Endothelial cell (in vitro differentiated cells): ENCODE measurements around the gene OXER1. TPM values are rescaled to one million over a fixed set of nuclear protein-coding genes. Genes with fewer than 3 reads are reported as not detected.

Source experiments
- DNase-seq: peaks from one replicate; pipeline ENCODE4 v3.0.0; 2021; ENCODE audit warnings: low spot score
- H3K27ac Mint-ChIP-seq: one replicate; pipeline ENCODE4 v1.8.0; 2021; ENCODE audit warnings: mixed read lengths, inconsistent platforms; ENCODE audit not compliant: unreplicated experiment
- H3K27me3 Mint-ChIP-seq: one replicate; pipeline ENCODE4 v1.8.0; 2021; ENCODE audit warnings: mild to moderate bottlenecking, moderate library complexity, mixed read lengths, inconsistent platforms; ENCODE audit not compliant: unreplicated experiment
- H3K36me3 Mint-ChIP-seq: one replicate; pipeline ENCODE4 v1.8.0; 2021; ENCODE audit warnings: mild to moderate bottlenecking, low read depth, mixed read lengths, inconsistent platforms; ENCODE audit not compliant: unreplicated experiment
- H3K4me1 Mint-ChIP-seq: one replicate; pipeline ENCODE4 v1.8.0; 2021; ENCODE audit warnings: mild to moderate bottlenecking, mixed read lengths, inconsistent platforms; ENCODE audit not compliant: unreplicated experiment
- H3K4me3 Mint-ChIP-seq: one replicate; pipeline ENCODE4 v1.8.0; 2021; ENCODE audit warnings: mild to moderate bottlenecking, mixed read lengths, inconsistent platforms; ENCODE audit not compliant: unreplicated experiment
- H3K9me3 Mint-ChIP-seq: one replicate; pipeline ENCODE4 v1.8.0; 2021; ENCODE audit warnings: mixed read lengths, inconsistent platforms; ENCODE audit not compliant: unreplicated experiment
- CTCF ChIP-seq: fragments of 200-600 bp; sonication (generic); IDR thresholded peaks from one replicate; pipeline ENCODE4 v1.5.0; 2021; ENCODE audit warnings: antibody characterized with exemption; ENCODE audit not compliant: unreplicated experiment
- total RNA-seq: library from RNA; stranded (reverse); fragmentation: NEBNext Ultra II Directional; extraction: Animal tissue kit (Norgen Biotek cat#: 25700); gene quantifications from one replicate; pipeline ENCODE4 v1.2.1, GENCODE V29; 2021; ENCODE audit not compliant: unreplicated experiment

OXER1 gene
- total RNA-seq, 1 donor from 2014 or later = 1.5 TPM

GRCh38 chr2:42762155-42762554, 1.8 kb downstream of the OXER1 start:
- Mint-ChIP-seq H3K4me1 (no peaks in the 10 kb centered on the region), H3K36me3 (peaks cover 16% of the 10 kb centered on the region), H3K27me3 (peaks cover 14% of the 10 kb centered on the region), H3K9me3 (no peaks in the 10 kb centered on the region), H3K4me3 (no peak overlapping the region), H3K27ac (no peak overlapping the region)
- DNase-seq = no peak
- TF ChIP-seq CTCF = no peak

- no peak overlapping the region for H3K27ac Mint-ChIP-seq
- no peaks in the 10 kb centered on the region for H3K4me1 Mint-ChIP-seq
- peaks cover 17% of the 10 kb centered on the region for H3K27me3 Mint-ChIP-seq
- H3K36me3 Mint-ChIP-seq = peaks cover 16% of the 10 kb centered on the region
- H3K9me3 Mint-ChIP-seq = no peaks in the 10 kb centered on the region
- DNase-seq = no peak
- H3K4me3 Mint-ChIP-seq = peak overlapping the region; percentile 47
- no peak for TF ChIP-seq CTCF
Measured at GRCh38 chr2:42761554-42761953, 2.4 kb downstream of the OXER1 start.

- H3K27ac Mint-ChIP-seq = no peak overlapping the region
- DNase-seq = no peak
- H3K27me3 Mint-ChIP-seq = peaks cover 15% of the 10 kb centered on the region
- no peaks in the 10 kb centered on the region for H3K9me3 Mint-ChIP-seq
- no peak overlapping the region for H3K4me3 Mint-ChIP-seq
- no peak for TF ChIP-seq CTCF
- no peaks in the 10 kb centered on the region for H3K4me1 Mint-ChIP-seq
- H3K36me3 Mint-ChIP-seq = peaks cover 23% of the 10 kb centered on the region
Measured at GRCh38 chr2:42758751-42759150, 5.2 kb downstream of the OXER1 start.

GRCh38 chr2:42757981-42758740, 5.8 kb downstream of the OXER1 start:
- peaks cover 13% of the 10 kb centered on the region for H3K27me3 Mint-ChIP-seq
- no peak for TF ChIP-seq CTCF
- no peak overlapping the region for H3K27ac Mint-ChIP-seq
- H3K4me3 Mint-ChIP-seq = no peak overlapping the region
- peaks cover 28% of the 10 kb centered on the region for H3K36me3 Mint-ChIP-seq
- no peak for DNase-seq
- no peaks in the 10 kb centered on the region for H3K4me1 Mint-ChIP-seq
- no peaks in the 10 kb centered on the region for H3K9me3 Mint-ChIP-seq

GRCh38 chr2:42756966-42757513, 6.9 kb downstream of the OXER1 start:
- no peak for DNase-seq
- Mint-ChIP-seq H3K4me3 (no peak overlapping the region), H3K27me3 (peaks cover 8% of the 10 kb centered on the region), H3K4me1 (no peaks in the 10 kb centered on the region), H3K27ac (no peak overlapping the region), H3K36me3 (peaks cover 34% of the 10 kb centered on the region), H3K9me3 (no peaks in the 10 kb centered on the region)
- no peak for TF ChIP-seq CTCF
